CD4-positive, alpha-beta memory T cell (primary cell): Measurements from ENCODE around the gene UGT1A6. TPM values are rescaled to one million over a fixed set of nuclear protein-coding genes. Genes with fewer than 3 reads are reported as not detected.
A peak's percentile ranks its signal among the peaks of the same experiment; 100 is the strongest.

Source experiments
- CTCF ChIA-PET: fragments of 350-600 bp; sonication (Branson Sonifier 250); formaldehyde crosslinking; loops from one replicate; lab custom pipeline; 2021; ENCODE audit warnings: inconsistent platforms; ENCODE audit not compliant: partially characterized antibody; lab: Charles Lee
- POLR2A ChIA-PET: fragments of 350-600 bp; sonication (Branson Sonifier 250); formaldehyde crosslinking; loops from one replicate; lab custom pipeline; 2021; ENCODE audit not compliant: partially characterized antibody; lab: Charles Lee
- DNase-seq, 5 donors: peaks; one replicate each; pipeline versions ENCODE4 v3.0.0 to v3.0.0-alpha.2; 2020 to 2022; ENCODE audit warnings: mixed read lengths in 1 of 5
- H3K27ac ChIP-seq: one replicate; pipeline ENCODE4 v1.7.0; 2013; ENCODE audit warnings: low read depth, low read length
- H3K27me3 ChIP-seq: 2 replicates; pipeline ENCODE4 v1.7.0; 2013; ENCODE audit warnings: mild to moderate bottlenecking, low read length, moderate library complexity; ENCODE audit not compliant: insufficient read depth
- H3K36me3 ChIP-seq: 2 replicates; pipeline ENCODE4 v1.7.0; 2013; ENCODE audit warnings: mild to moderate bottlenecking, low read length, moderate library complexity; ENCODE audit not compliant: insufficient read depth
- H3K4me1 ChIP-seq: 2 replicates; pipeline ENCODE4 v1.7.0; 2013; ENCODE audit warnings: mild to moderate bottlenecking, low read length, moderate library complexity; ENCODE audit not compliant: insufficient read depth
- H3K4me3 ChIP-seq, 2 donors: one replicate each; pipeline ENCODE4 v1.7.0; 2013; ENCODE audit warnings: low read length in 2 of 2, mild to moderate bottlenecking in 1 of 2
- H3K9me3 ChIP-seq, 2 donors: one replicate each; pipeline ENCODE4 v1.7.0; 2013; ENCODE audit warnings: low read length in 2 of 2, control low read depth in 1 of 2; ENCODE audit not compliant: control insufficient read depth in 1 of 2
- H3K27ac Mint-ChIP-seq, 7 donors: one replicate each; pipeline ENCODE4 v1.8.0; 2020 to 2021; ENCODE audit warnings: mixed read lengths in 7 of 7, mild to moderate bottlenecking in 6 of 7, inconsistent platforms in 3 of 7, moderate library complexity in 3 of 7
- H3K27me3 Mint-ChIP-seq, 2 donors: one replicate each; pipeline ENCODE4 v1.8.0; 2020 to 2021; ENCODE audit warnings: mixed read lengths in 2 of 2
- H3K36me3 Mint-ChIP-seq, 2 donors: one replicate each; pipeline ENCODE4 v1.8.0; 2020 to 2021; ENCODE audit warnings: mixed read lengths in 2 of 2, inconsistent platforms in 1 of 2, mild to moderate bottlenecking in 1 of 2
- H3K4me1 Mint-ChIP-seq, 4 donors: one replicate each; pipeline ENCODE4 v1.8.0; 2020 to 2021; ENCODE audit warnings: mixed read lengths in 4 of 4, mild to moderate bottlenecking in 1 of 4
- H3K4me3 Mint-ChIP-seq, 8 donors: one replicate each; pipeline ENCODE4 v1.8.0; 2020 to 2021; ENCODE audit warnings: mixed read lengths in 8 of 8, mild to moderate bottlenecking in 7 of 8, moderate library complexity in 6 of 8, inconsistent platforms in 3 of 8
- H3K9me3 Mint-ChIP-seq, 8 donors: one replicate each; pipeline ENCODE4 v1.8.0; 2020 to 2021; ENCODE audit warnings: mixed read lengths in 8 of 8, mild to moderate bottlenecking in 5 of 8, inconsistent platforms in 3 of 8, moderate library complexity in 1 of 8
- intact Hi-C: fragments of 100-400 bp; cut with micrococcal nuclease; formaldehyde crosslinking; loops from one replicate; pipeline ENCODE4 v1.15.1; 2023
- polyA plus RNA-seq, 2 donors: library from polyadenylated mRNA; unstranded; fragments of 300-500 nt; fragmentation: Illumina TruSeq; gene quantifications; one replicate each; pipeline ENCODE4 v1.2.3, GENCODE V29; 2021
- total RNA-seq, 2 experiments: library from RNA; stranded (reverse); gene quantifications; one replicate each; pipeline ENCODE4 v1.2.3, GENCODE V29; 2021

The UGT1A6 gene
- total and polyA plus RNA-seq, 4 experiments from 2014 or later: not detected

- Histone ChIP-seq H3K27ac (no peak overlapping the region), H3K4me3 (no peak overlapping the region), H3K9me3 (no peaks in the 10 kb centered on the region), H3K27me3 (no peaks in the 10 kb centered on the region), H3K36me3 (no peaks in the 10 kb centered on the region), H3K4me1 (no peaks in the 10 kb centered on the region)
- no peaks in the 10 kb centered on the region for H3K36me3 Mint-ChIP-seq
- H3K27me3 Mint-ChIP-seq: peaks cover 15 to 26% of the 10 kb centered on the region in 2 donors
- POLR2A ChIA-PET: no interaction called here
- no peak overlapping the region for H3K27ac Mint-ChIP-seq
- no peaks in the 10 kb centered on the region for H3K9me3 Mint-ChIP-seq
- intact Hi-C loops: no loop called here
- H3K4me1 Mint-ChIP-seq: no peaks in the 10 kb centered on the region
- no peak overlapping the region for H3K4me3 Mint-ChIP-seq
- CTCF ChIA-PET: no interaction called here
- no peak for DNase-seq
Observed at GRCh38 chr2:233764761-233765160, 72.1 kb downstream of the UGT1A6 start.

GRCh38 chr2:233766416-233766815 is 73.7 kb downstream of the UGT1A6 start:
- Mint-ChIP-seq H3K4me1 (no peaks in the 10 kb centered on the region), H3K27me3 (peaks cover 18 to 30% of the 10 kb centered on the region in 2 donors), H3K4me3 (no peak overlapping the region), H3K36me3 (no peaks in the 10 kb centered on the region), H3K27ac (no peak overlapping the region), H3K9me3 (no peaks in the 10 kb centered on the region)
- no peak overlapping the region for H3K4me3 ChIP-seq
- H3K27ac ChIP-seq: no peak overlapping the region
- no peaks in the 10 kb centered on the region for H3K4me1 ChIP-seq
- ChIA-PET CTCF (no interaction called here), POLR2A (no interaction called here)
- H3K36me3 ChIP-seq: no peaks in the 10 kb centered on the region
- no peaks in the 10 kb centered on the region for H3K27me3 ChIP-seq
- intact Hi-C loops: no loop called here
- DNase-seq: no peak
- no peaks in the 10 kb centered on the region for H3K9me3 ChIP-seq

GRCh38 chr2:233768076-233768475 is 75.4 kb downstream of the UGT1A6 start:
- peaks cover 18 to 30% of the 10 kb centered on the region in 2 donors for H3K27me3 Mint-ChIP-seq
- no peak overlapping the region for H3K27ac Mint-ChIP-seq
- H3K4me1 Mint-ChIP-seq: no peaks in the 10 kb centered on the region
- H3K36me3 ChIP-seq: no peaks in the 10 kb centered on the region
- ChIA-PET POLR2A (no interaction called here), CTCF (no interaction called here)
- no peaks in the 10 kb centered on the region for H3K36me3 Mint-ChIP-seq
- H3K9me3 Mint-ChIP-seq: no peaks in the 10 kb centered on the region
- intact Hi-C loops: no loop called here
- H3K27ac ChIP-seq: no peak overlapping the region
- H3K4me1 ChIP-seq: no peaks in the 10 kb centered on the region
- H3K4me3 Mint-ChIP-seq: no peak overlapping the region
- no peak overlapping the region for H3K4me3 ChIP-seq
- no peaks in the 10 kb centered on the region for H3K9me3 ChIP-seq
- DNase-seq: no peak
- no peaks in the 10 kb centered on the region for H3K27me3 ChIP-seq

GRCh38 chr2:233769260-233769659 is 76.6 kb downstream of the UGT1A6 start:
- H3K4me3 Mint-ChIP-seq: no peak overlapping the region
- H3K36me3 Mint-ChIP-seq: no peaks in the 10 kb centered on the region
- Histone ChIP-seq H3K4me1 (no peaks in the 10 kb centered on the region), H3K36me3 (no peaks in the 10 kb centered on the region), H3K9me3 (no peaks in the 10 kb centered on the region), H3K4me3 (no peak overlapping the region), H3K27me3 (no peaks in the 10 kb centered on the region), H3K27ac (no peak overlapping the region)
- H3K27ac Mint-ChIP-seq: peak overlapping the region in 1 of 7 donors; percentile 8
- H3K4me1 Mint-ChIP-seq: no peaks in the 10 kb centered on the region
- CTCF ChIA-PET: no interaction called here
- POLR2A ChIA-PET: no interaction called here
- no peak for DNase-seq
- no peaks in the 10 kb centered on the region for H3K9me3 Mint-ChIP-seq
- H3K27me3 Mint-ChIP-seq: peaks cover 13 to 28% of the 10 kb centered on the region in 2 donors
- intact Hi-C loops: no loop called here

- CTCF ChIA-PET: no interaction called here
- Histone ChIP-seq H3K27me3 (no peaks in the 10 kb centered on the region), H3K4me3 (no peak overlapping the region), H3K4me1 (no peaks in the 10 kb centered on the region), H3K36me3 (no peaks in the 10 kb centered on the region), H3K9me3 (no peaks in the 10 kb centered on the region), H3K27ac (no peak overlapping the region)
- DNase-seq: no peak
- Mint-ChIP-seq H3K4me1 (no peaks in the 10 kb centered on the region), H3K36me3 (peaks cover 0 to 3% of the 10 kb centered on the region in 2 donors), H3K27me3 (peaks cover 10 to 23% of the 10 kb centered on the region in 2 donors), H3K27ac (no peak overlapping the region), H3K4me3 (no peak overlapping the region), H3K9me3 (peaks cover 0 to 17% (median 9%) of the 10 kb centered on the region in 8 donors)
- intact Hi-C loops: no loop called here
- POLR2A ChIA-PET: no interaction called here
Observed at GRCh38 chr2:233772153-233772552, 79.5 kb downstream of the UGT1A6 start.

GRCh38 chr2:233772583-233772982 is 79.9 kb downstream of the UGT1A6 start:
- no peak for DNase-seq
- intact Hi-C loops: no loop called here
- H3K9me3 Mint-ChIP-seq: peaks cover 0 to 21% (median 10%) of the 10 kb centered on the region in 8 donors
- Histone ChIP-seq H3K27ac (no peak overlapping the region), H3K4me1 (no peaks in the 10 kb centered on the region), H3K9me3 (no peaks in the 10 kb centered on the region), H3K36me3 (no peaks in the 10 kb centered on the region), H3K4me3 (no peak overlapping the region), H3K27me3 (no peaks in the 10 kb centered on the region)
- H3K27ac Mint-ChIP-seq: no peak overlapping the region
- no peaks in the 10 kb centered on the region for H3K4me1 Mint-ChIP-seq
- no peak overlapping the region for H3K4me3 Mint-ChIP-seq
- CTCF ChIA-PET: no interaction called here
- POLR2A ChIA-PET: no interaction called here
- H3K36me3 Mint-ChIP-seq: peaks cover 0 to 3% of the 10 kb centered on the region in 2 donors
- H3K27me3 Mint-ChIP-seq: peaks cover 10 to 21% of the 10 kb centered on the region in 2 donors

- H3K9me3 ChIP-seq: no peaks in the 10 kb centered on the region
- H3K4me1 ChIP-seq: no peaks in the 10 kb centered on the region
- no peaks in the 10 kb centered on the region for H3K27me3 ChIP-seq
- POLR2A ChIA-PET: no interaction called here
- no peaks in the 10 kb centered on the region for H3K36me3 ChIP-seq
- Mint-ChIP-seq H3K27ac (no peak overlapping the region), H3K9me3 (peaks cover 0 to 25% (median 10%) of the 10 kb centered on the region in 8 donors), H3K4me3 (no peak overlapping the region), H3K27me3 (peaks cover 6 to 26% of the 10 kb centered on the region in 2 donors), H3K36me3 (peaks cover 0 to 7% of the 10 kb centered on the region in 2 donors), H3K4me1 (no peaks in the 10 kb centered on the region)
- DNase-seq: no peak
- no peak overlapping the region for H3K4me3 ChIP-seq
- intact Hi-C loops: no loop called here
- CTCF ChIA-PET: no interaction called here
- no peak overlapping the region for H3K27ac ChIP-seq
Observed at GRCh38 chr2:233773854-233774253, 81.2 kb downstream of the UGT1A6 start.

- CTCF ChIA-PET: no interaction called here
- POLR2A ChIA-PET: no interaction called here
Observed at GRCh38 chr2:233775414-233775813, 82.7 kb downstream of the UGT1A6 start.

More at GRCh38 chr2:233775414-233775813, 82.7 kb downstream of the UGT1A6 start:
- Mint-ChIP-seq H3K4me3 (no peak overlapping the region), H3K36me3 (peaks cover 0 to 7% of the 10 kb centered on the region in 2 donors), H3K9me3 (peaks cover 0 to 25% (median 10%) of the 10 kb centered on the region in 8 donors), H3K27me3 (peaks cover 9 to 27% of the 10 kb centered on the region in 2 donors), H3K27ac (no peak overlapping the region), H3K4me1 (no peaks in the 10 kb centered on the region)
- DNase-seq: no peak
- H3K9me3 ChIP-seq: no peaks in the 10 kb centered on the region
- H3K27ac ChIP-seq: no peak overlapping the region
- H3K27me3 ChIP-seq: no peaks in the 10 kb centered on the region
- intact Hi-C loops: no loop called here
- no peak overlapping the region for H3K4me3 ChIP-seq
- no peaks in the 10 kb centered on the region for H3K4me1 ChIP-seq
- no peaks in the 10 kb centered on the region for H3K36me3 ChIP-seq
